22Rv1 (cell line): Measurements from ENCODE around the gene ZNF582.

ENCODE experiments used
- ZFX ChIP-seq: fragments of 450-650 bp; IDR thresholded peaks from 2 replicates; pipeline ENCODE4 v1.6.1; 2017; ENCODE audit warnings: antibody characterized with exemption, borderline replicate concordance
- TF ChIP-seq, protein P1 (sequence below): fragments of 450-650 bp; IDR thresholded peaks from 2 replicates; pipeline ENCODE4 v1.5.1; 2017; ENCODE audit warnings: mild to moderate bottlenecking

DNA sequence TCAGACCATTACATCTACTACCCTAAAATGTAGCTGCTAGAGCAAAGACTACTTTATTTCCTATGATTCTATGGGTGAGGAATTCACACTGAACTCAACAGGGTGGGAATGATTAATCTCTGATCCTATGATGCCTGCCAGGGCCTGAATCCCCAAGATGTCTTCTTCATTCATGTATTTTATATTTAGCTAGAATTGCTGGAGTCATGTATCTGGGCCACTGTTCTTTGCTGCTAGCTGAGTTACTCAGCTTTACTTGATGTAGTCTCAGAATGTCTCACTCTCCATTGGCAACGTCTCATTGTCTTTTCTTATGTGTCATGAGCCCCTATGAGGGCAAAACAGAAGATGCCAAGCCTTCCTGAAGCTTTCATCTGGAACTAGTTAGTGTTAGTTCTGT is 21.1 kb downstream of the ZNF582 start:
- TF ChIP-seq, protein P1, sequence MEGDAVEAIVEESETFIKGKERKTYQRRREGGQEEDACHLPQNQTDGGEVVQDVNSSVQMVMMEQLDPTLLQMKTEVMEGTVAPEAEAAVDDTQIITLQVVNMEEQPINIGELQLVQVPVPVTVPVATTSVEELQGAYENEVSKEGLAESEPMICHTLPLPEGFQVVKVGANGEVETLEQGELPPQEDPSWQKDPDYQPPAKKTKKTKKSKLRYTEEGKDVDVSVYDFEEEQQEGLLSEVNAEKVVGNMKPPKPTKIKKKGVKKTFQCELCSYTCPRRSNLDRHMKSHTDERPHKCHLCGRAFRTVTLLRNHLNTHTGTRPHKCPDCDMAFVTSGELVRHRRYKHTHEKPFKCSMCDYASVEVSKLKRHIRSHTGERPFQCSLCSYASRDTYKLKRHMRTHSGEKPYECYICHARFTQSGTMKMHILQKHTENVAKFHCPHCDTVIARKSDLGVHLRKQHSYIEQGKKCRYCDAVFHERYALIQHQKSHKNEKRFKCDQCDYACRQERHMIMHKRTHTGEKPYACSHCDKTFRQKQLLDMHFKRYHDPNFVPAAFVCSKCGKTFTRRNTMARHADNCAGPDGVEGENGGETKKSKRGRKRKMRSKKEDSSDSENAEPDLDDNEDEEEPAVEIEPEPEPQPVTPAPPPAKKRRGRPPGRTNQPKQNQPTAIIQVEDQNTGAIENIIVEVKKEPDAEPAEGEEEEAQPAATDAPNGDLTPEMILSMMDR = no peak
- no peak for TF ChIP-seq ZFX
